AG04449 (cell line): ENCODE measurements around the gene KDM5A.
"Not testable (repeated sequence)": the region's sequence is repeated elsewhere in the genome, so short reads cannot be mapped to it uniquely, and the experiment has no call there.

Experiments used
- CTCF ChIA-PET: fragments of 350-600 bp; formaldehyde crosslinking; extraction: SDS; loops from one replicate; lab custom pipeline; 2021; ENCODE audit warnings: antibody characterized with exemption; lab: Yijun Ruan, JAX
- POLR2A ChIA-PET: fragments of 400-600, 350-600 bp; formaldehyde crosslinking; extraction: SDS; loops from one replicate; lab custom pipeline; 2020; ENCODE audit warnings: antibody characterized with exemption, inconsistent platforms; lab: Yijun Ruan, JAX
- DNase-seq: peaks from one replicate; pipeline ENCODE4 v3.0.0-alpha.2; 2010; ENCODE audit warnings: low read depth, low spot score
- H3K4me3 ChIP-seq: 2 replicates; pipeline ENCODE4 v1.5.1; 2011; ENCODE audit warnings: low read depth, mild to moderate bottlenecking, control low read depth, low read length
- TF ChIP-seq, protein P1 (sequence below): IDR thresholded peaks from one replicate; pipeline ENCODE4 v1.5.1; 2011; ENCODE audit warnings: mild to moderate bottlenecking, moderate library complexity, low read length, control low read depth, inconsistent platforms; ENCODE audit not compliant: insufficient read depth; ENCODE audit errors: missing control alignments

Gene KDM5A

GRCh38 chr12:318759-319515 is 70.2 kb downstream of the KDM5A start:
- H3K4me3 ChIP-seq, result no peak overlapping the region
- POLR2A ChIA-PET, result no interaction called here
- no peak for DNase-seq
- TF ChIP-seq, protein P1, sequence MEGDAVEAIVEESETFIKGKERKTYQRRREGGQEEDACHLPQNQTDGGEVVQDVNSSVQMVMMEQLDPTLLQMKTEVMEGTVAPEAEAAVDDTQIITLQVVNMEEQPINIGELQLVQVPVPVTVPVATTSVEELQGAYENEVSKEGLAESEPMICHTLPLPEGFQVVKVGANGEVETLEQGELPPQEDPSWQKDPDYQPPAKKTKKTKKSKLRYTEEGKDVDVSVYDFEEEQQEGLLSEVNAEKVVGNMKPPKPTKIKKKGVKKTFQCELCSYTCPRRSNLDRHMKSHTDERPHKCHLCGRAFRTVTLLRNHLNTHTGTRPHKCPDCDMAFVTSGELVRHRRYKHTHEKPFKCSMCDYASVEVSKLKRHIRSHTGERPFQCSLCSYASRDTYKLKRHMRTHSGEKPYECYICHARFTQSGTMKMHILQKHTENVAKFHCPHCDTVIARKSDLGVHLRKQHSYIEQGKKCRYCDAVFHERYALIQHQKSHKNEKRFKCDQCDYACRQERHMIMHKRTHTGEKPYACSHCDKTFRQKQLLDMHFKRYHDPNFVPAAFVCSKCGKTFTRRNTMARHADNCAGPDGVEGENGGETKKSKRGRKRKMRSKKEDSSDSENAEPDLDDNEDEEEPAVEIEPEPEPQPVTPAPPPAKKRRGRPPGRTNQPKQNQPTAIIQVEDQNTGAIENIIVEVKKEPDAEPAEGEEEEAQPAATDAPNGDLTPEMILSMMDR, result no peak
- CTCF ChIA-PET, result no interaction called here

DNA sequence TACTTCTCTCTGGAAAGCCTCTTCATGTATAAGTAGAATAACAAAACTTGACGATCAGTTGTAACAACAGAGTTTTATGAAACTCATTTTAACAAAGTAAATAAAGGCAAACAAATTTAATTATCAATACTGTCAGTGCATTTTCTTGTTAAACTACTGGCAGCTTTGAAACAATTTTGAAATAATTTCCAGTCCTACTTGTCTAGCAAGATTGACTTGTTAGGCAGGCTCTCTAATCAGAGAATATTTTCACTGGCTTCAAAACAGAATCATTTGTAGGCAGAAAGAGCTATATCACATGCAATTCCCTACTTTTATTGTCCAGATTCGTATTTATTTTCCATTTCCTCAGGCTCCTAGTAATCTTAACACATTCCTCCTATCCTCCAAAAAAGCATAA is 80.6 kb downstream of the KDM5A start:
- CTCF ChIA-PET, result no interaction called here

DNA sequence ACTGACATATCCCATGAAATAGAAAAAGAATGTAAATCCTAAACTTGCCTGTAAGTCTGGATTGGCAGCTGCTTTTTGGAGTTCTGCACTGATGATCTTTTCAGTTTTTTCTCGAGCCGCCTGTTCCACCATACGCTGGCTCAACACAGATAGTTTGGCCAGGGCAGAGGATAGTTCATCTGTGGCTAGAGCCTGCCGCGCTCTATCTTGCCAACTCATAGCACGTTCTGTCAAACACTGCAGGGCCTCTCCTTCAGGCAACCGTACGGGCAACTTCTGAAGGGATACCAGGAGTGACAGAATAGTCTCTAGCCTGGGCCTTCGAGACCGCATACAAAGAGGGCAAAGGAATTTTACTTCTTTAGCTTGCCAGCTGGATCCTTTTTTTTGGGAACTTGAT is 81.7 kb downstream of the KDM5A start:
- H3K4me3 ChIP-seq, result no peak overlapping the region
- POLR2A ChIA-PET, result no interaction called here
- TF ChIP-seq, protein P1, result no peak
- DNase-seq, result no peak
- CTCF ChIA-PET, result no interaction called here

More for the DNA sequence above, 80.6 kb downstream of the KDM5A start:
- DNase-seq, result no peak
- TF ChIP-seq, protein P1, result no peak
- no peak overlapping the region for H3K4me3 ChIP-seq
- POLR2A ChIA-PET, result no interaction called here

DNA sequence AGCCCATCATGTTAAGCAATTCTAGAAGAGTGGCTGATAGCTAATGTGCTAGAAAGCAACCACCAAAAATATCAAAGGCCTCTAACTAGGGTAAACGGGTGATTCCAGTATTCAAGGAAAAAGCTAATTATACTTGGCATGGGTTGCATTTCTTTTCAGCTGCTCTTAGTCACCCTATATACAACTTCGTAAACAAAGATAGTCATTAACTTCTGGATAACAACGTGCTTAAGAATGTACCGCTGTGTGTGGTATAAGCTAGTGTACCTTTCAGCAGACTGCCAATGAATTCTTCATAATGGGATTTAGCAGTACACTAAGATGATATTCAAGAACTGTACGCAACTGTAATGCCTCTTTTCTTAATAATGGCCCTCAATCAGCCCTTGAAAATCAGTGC is 84.3 kb downstream of the KDM5A start:
- CTCF ChIA-PET, result no interaction called here
- POLR2A ChIA-PET, result no interaction called here
- TF ChIP-seq, protein P1, result no peak
- no peak for DNase-seq
- no peak overlapping the region for H3K4me3 ChIP-seq

DNA sequence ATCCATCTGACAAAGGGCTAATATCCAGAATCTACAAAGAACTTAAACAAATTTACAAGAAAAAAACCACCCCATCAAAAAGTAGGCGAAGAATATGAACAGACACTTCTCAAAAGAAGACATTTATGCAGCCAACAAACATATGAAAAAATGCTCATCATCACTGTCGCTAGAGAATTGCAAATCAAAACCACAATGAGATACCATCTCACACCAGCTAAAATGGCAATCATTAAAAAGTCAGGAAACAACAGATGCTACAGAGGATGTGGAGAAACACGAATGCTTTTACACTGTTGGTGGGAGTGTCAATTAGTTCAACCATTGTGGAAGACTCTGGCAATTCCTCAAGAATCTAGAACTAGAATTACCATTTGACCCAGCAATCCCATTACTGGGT is 86.4 kb downstream of the KDM5A start:
- H3K4me3 ChIP-seq, POLR2A ChIA-PET, DNase-seq, CTCF ChIA-PET: not testable (repeated sequence)

DNA sequence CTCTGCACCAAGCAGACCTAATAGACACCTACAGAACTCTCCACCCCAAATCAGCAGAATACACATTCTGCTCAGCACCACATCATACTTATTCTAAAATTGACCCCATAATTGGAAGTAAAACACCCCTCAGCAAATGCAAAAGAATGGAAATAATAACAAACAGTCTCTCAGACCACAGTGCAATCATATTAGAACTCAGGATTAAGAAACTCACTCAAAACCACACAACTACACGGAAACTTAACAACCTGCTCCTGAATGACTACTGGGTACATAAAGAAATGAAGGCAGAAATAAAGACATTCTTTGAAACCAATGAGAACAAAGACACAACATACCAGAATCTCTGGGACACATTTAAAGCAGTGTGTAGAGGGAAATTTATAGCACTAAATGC is 89.0 kb downstream of the KDM5A start:
- CTCF ChIA-PET, POLR2A ChIA-PET, H3K4me3 ChIP-seq, DNase-seq: not testable (repeated sequence)

- H3K4me3 ChIP-seq, DNase-seq, CTCF ChIA-PET, POLR2A ChIA-PET: not testable (repeated sequence)
Measured at GRCh38 chr12:299511-299910, 89.6 kb downstream of the KDM5A start.

GRCh38 chr12:298059-298458 is 91.1 kb downstream of the KDM5A start:
- CTCF ChIA-PET, DNase-seq, POLR2A ChIA-PET, H3K4me3 ChIP-seq: not testable (repeated sequence)
